ENCODE data around the gene LARGE1.

The LARGE1 gene

GRCh38 chr22:33707581-33707980, 212.7 kb downstream of the LARGE1 start:
- no peak for DNase-seq

DNA sequence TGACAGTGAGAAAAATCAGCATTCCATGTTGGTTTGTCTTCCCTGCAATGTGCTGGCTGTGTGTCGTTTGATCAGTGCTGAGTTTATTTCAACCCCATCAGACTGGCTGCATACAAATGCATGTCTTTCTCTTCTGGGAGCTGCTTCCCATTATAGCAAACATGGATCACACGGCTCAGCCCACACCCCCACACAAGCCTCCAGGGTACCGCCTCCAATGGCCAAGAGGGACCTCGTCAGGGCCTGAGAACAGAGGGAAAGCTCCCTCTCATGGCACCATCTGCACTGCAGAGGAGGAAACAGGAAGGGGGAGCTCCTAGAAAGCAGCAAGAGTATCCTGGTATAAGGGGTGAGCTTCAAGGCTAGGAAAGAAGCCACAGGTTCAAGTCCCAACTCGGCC, 214.2 kb downstream of the LARGE1 start:
- no peak for DNase-seq

GRCh38 chr22:33699176-33699575, 221.1 kb downstream of the LARGE1 start:
- no peak for DNase-seq

- no peak for DNase-seq
These were observed 222.6 kb downstream of the LARGE1 start for GRCh38 chr22:33697640-33698039.

GRCh38 chr22:33691057-33691630, 229.1 kb downstream of the LARGE1 start:
- DNase-seq, result no peak

DNA sequence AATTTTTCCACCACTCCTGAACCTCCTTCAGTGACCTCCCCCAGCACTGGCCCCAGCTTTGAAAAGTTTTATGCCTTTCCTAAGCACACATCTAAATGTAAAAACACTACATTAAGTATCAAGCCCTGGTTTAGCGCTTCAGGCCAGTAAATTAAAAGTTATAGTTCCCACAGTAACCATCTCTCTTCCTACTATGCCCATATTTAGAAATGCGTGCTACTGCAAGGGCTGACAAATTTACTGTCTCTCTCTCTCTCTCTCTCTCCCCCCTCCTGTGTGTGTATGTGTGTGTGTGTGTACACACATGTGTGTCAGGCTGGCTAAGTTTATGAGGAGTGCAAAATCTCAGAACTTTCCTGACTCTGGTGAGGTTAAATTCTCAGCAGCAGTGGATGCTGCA, 231.4 kb downstream of the LARGE1 start:
- DNase-seq, result no peak

DNA sequence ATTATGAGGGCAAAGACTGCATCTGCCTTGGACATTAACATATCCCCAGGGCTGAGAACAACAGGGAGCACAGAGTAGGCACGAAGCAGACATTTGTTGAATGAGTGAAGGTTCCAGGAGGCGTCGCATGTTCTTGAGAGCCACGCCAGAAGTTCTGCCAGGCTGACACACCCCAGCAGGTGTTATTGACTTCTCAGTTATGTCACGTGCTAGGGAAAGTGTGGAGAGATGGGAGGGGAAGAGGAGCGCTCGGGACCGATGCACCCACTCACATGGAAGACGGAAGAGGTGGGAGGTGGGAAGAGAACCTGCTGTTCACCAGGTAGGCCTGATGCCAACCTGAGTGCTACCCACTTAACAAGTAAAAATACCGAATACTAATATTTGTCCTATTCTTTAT, 232.8 kb downstream of the LARGE1 start:
- DNase-seq, result no peak

DNA sequence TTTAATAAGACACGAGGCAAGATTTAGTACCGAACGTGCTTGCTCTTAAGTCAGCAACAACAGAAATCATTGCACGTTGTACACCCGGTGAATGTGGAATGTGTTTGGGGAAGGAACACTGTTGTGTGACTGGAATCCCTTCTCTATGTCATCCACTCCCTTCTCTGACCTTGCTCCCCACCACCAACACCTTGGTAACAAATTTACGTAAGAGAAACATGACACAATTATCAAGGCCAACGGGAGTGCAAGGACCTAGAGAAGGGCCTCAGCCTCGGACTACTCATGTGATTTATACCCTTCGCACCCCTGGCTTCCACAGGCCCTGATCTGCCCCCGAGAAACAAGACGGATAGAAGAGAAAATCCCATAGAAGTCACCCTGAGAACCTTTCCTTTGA, 236.2 kb downstream of the LARGE1 start:
- no peak for DNase-seq

- DNase-seq, result no peak
These were observed 237.3 kb downstream of the LARGE1 start for GRCh38 chr22:33682927-33683326.

DNA sequence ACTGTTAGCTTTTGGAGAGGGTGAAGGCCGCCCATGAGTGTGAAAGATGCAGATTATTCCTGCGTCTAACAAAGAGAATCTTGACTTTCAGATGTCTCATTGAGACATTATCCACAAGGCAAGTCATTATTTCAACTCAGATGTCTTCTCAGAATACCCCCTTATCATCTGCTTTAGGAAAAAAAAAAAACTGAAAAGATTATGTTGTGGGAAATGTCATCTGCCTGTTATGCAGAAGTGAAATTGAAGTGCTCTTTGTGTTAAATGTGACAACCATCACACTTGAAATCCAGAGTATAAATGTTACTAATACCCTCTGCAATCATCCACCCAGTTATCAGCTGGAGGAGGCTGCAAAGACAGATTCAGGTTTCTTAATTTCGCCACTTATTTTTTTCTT, 239.6 kb downstream of the LARGE1 start:
- no peak for DNase-seq

- DNase-seq, result no peak
These were observed 241.8 kb downstream of the LARGE1 start for GRCh38 chr22:33678523-33678922.

- DNase-seq, result no peak
These were observed 242.7 kb downstream of the LARGE1 start for GRCh38 chr22:33677536-33677935.

- no peak for DNase-seq
These were observed 245.9 kb downstream of the LARGE1 start for GRCh38 chr22:33674357-33674756.

DNA sequence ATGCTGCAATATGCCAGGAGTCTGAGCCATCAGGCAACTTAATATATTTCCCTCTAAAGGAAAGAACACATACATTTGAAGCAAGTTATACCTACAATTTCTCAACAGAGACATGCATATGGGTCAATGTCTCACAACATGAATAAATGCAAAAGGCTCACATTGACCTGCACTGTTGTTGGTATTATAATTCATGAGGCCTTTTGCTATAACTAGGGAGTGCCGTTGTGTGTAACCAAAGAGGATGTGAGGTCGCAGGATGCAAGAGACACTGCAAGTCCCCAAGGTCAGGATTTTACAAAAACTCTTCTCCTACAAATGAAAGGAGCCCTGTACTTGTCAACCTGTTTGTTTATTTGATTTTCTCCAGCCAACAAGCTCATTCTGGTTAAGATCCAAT, 250.5 kb downstream of the LARGE1 start:
- no peak for DNase-seq

- no peak for DNase-seq
These were observed 253.2 kb downstream of the LARGE1 start for GRCh38 chr22:33666961-33667619.

GRCh38 chr22:33666279-33666960, 253.9 kb downstream of the LARGE1 start:
- DNase-seq, result no peak

DNA sequence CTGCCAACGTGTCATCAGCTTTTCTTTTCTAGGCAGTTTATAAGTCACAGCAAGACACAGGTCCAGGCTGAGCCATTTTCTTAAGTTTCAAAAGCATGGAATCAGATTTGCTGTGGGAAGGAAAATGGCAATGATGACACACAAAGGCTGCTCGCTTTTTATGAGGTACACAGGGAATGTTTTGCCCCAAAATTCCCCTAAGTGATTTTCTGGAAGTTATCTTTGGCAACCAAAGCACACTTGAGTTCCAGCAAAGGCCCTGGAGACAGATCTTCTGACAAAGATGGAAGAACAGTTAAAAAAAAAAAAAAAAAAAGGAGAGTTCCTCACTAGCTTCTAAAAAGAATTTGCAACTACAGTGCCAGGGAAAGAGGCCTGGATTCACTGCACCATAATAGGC, 260.8 kb downstream of the LARGE1 start:
- no peak for DNase-seq

DNA sequence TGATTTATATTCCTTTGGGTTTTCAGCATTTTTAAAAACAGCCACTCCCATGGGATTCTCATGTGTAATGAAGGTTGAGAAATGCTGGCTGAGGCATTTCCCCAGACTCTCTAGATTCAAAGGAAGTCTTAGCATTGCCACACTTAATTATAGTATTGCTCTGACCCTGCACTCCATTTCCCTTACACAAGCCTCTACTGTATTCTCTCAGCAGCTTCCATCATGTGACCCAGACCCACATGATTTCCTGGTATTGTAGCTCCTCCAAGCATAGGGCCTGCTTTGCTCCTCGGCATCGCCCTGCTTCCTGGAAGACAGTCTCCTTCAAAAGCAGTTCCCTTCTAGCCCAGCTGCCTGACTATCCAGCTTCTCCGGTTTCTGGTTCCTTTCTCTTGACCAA, 261.5 kb downstream of the LARGE1 start:
- no peak for DNase-seq

DNA sequence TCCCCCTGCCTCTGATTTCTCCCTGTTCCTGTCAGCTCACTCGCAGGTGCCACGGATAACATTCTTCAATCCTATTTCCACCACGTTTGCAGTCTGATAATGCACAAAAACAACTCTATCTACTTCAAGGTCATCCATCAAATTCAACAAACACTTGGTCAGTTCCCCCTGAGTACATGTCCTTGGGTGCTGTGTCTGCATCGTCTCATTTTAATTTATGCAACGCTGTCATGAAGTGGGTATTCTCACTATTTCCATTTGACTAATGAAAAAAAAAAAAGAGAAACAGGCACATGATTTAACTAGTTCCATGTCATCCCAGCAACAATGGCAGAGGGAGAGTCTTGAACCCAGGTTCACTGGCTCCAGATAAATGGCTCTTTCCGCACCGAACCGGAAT, 262.6 kb downstream of the LARGE1 start:
- no peak for DNase-seq

GRCh38 chr22:33656808-33657628, 263.3 kb downstream of the LARGE1 start:
- DNase-seq, result no peak

- DNase-seq, result no peak
These were observed 265.9 kb downstream of the LARGE1 start for GRCh38 chr22:33654173-33654895.

DNA sequence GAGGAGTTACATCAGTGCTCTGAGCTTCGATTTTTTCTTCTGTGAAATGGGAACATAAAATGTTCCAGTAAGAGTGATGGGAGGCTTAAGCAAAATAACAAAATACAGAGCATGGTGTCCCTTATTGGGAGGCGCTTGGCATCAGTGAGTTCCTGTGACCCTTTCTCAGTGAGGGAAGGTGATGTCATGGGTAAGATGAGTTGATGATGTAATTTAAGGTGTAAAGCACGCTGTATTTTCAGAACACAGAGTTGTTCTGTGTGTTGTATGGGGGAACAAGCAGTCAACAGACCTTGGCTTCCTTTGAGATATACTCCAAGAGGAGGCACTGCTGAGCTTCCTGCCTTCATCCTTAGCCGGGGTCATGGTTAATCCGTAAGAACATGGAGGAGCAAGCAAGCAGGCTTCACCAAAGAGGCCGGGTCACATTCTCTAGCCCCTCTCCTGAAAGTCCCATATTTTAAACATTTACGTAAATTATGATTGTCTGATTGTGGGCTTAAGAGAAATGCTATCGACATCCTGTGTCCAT, 266.7 kb downstream of the LARGE1 start:
- no peak for DNase-seq

GRCh38 chr22:33652615-33653014, 267.7 kb downstream of the LARGE1 start:
- DNase-seq, result no peak

Data from CD4-positive, alpha-beta T cell treated with Interleukin-4 for 4 hours (primary cell).